Esophagus muscularis mucosa (tissue), 4 donors: Measurements from ENCODE around the gene PLPP6. TPM values are rescaled to one million over a fixed set of nuclear protein-coding genes. Genes with fewer than 3 reads are reported as not detected.

Source experiments
- DNase-seq: peaks from one replicate; pipeline ENCODE4 v3.0.0-alpha.2; 2017; ENCODE audit errors: extremely low spot score
- H3K27ac ChIP-seq, 4 donors: fragments of 200-600 bp; sonication (generic); replicated peaks in 1 of 4; 1 replicate in 3 of 4; 2 replicates in 1 of 4; pipeline ENCODE4 v1.5.1; 2016 to 2019; ENCODE audit warnings: mild to moderate bottlenecking in 1 of 4
- H3K27me3 ChIP-seq, 4 donors: fragments of 200-600 bp; sonication (generic); one replicate each; pipeline versions ENCODE4 v1.5.1 to v1.6.0; 2016 to 2019
- H3K36me3 ChIP-seq, 4 donors: fragments of 200-600 bp; sonication (generic); one replicate each; pipeline ENCODE4 v1.5.1; 2016 to 2019
- H3K4me1 ChIP-seq, 4 donors: fragments of 200-600 bp; sonication (generic); one replicate each; pipeline ENCODE4 v1.5.1; 2016 to 2019
- H3K4me3 ChIP-seq, 4 donors: fragments of 200-600 bp; sonication (generic); 1 replicate in 2 of 4; 2 replicates in 2 of 4; pipeline ENCODE4 v1.5.1; 2016 to 2019; ENCODE audit warnings: mild to moderate bottlenecking in 4 of 4, moderate library complexity in 1 of 4
- H3K9me3 ChIP-seq, 4 donors: fragments of 200-600 bp; sonication (generic); 1 replicate in 3 of 4; 2 replicates in 1 of 4; pipeline ENCODE4 v1.5.1; 2016 to 2019
- CTCF ChIP-seq, 3 experiments: fragments of 200-600 bp in 2 of 3; fragments of 450-650 bp in 1 of 3; sonication (generic) in 2 of 3; IDR thresholded peaks; one replicate each; pipeline ENCODE4 v1.5.1; 2017 to 2019; ENCODE audit warnings: antibody characterized with exemption in 3 of 3, mild to moderate bottlenecking in 2 of 3, moderate library complexity in 1 of 3
- EP300 ChIP-seq: sonication (generic); formaldehyde crosslinking; IDR thresholded peaks from one replicate; pipeline ENCODE4 v1.6.1; 2017; ENCODE audit warnings: antibody characterized with exemption
- POLR2A ChIP-seq: fragments of 450-650 bp; IDR thresholded peaks from one replicate; pipeline ENCODE4 v1.6.1; 2017; ENCODE audit warnings: antibody characterized with exemption, moderate library complexity, mild to moderate bottlenecking, low read depth
- POLR2AphosphoS5 ChIP-seq, 2 donors: sonication (generic); formaldehyde crosslinking; IDR thresholded peaks; one replicate each; pipeline ENCODE4 v1.6.1; 2017; ENCODE audit warnings: antibody characterized with exemption in 2 of 2
- WGBS: methylation state at CpG from one replicate; pipeline ENCODE4 v1.1.5; 2018; 5-methylcytosine and 5-hydroxymethylcytosine counted together
- intact Hi-C: fragments of 100-400 bp; cut with DNase I; formaldehyde crosslinking; loops from one replicate; pipeline ENCODE4 v1.15.1; 2023
- total RNA-seq, 4 donors: library from RNA; depleted of rRNA; stranded (reverse); fragments of >200 nt; gene quantifications; one replicate each; pipeline versions ENCODE4 v1.1.0 to v1.2.1, GENCODE V29; 2016

The PLPP6 gene
- total RNA-seq, 4 donors from 2014 or later, result 3.8 to 6.3 (median 6.2) TPM

DNA sequence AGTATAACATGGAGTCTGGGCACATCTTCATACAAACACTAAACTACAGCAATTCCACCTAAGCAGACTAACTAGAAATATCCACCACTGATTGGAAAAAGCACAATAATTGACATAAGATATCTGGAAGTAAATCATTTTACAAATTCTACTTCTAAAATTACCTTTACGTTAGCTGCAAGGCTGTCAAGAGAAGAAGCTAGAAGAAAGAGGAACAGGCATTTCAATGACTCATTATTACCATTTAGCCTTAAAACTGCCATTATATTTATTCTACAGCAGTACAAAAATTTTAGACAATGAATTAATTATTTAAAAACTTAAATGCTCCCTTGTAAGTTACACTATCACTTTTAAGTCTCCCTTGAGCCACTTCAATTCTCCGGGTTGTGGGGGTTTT lies 43.4 kb upstream of the PLPP6 start:
- intact Hi-C loops, result no loop called here
- DNase-seq, result no peak
- Histone ChIP-seq H3K36me3 (no peaks in the 10 kb centered on the region), H3K4me3 (no peak overlapping the region), H3K9me3 (no peaks in the 10 kb centered on the region), H3K27me3 (no peaks in the 10 kb centered on the region), H3K27ac (no peak overlapping the region), H3K4me1 (no peaks in the 10 kb centered on the region)
- TF ChIP-seq POLR2A, result no peak
- no peak for TF ChIP-seq EP300
- no peak for TF ChIP-seq POLR2AphosphoS5 (IDR thresholded peaks at IDR 0.05)
- TF ChIP-seq CTCF (IDR thresholded peaks at IDR 0.05), result no peak
- WGBS, result 82% methylated on average over 2 of the region's 2 CpGs

GRCh38 chr9:4620057-4620765 lies 41.9 kb upstream of the PLPP6 start:
- TF ChIP-seq CTCF (IDR thresholded peaks at IDR 0.05) (no peak), POLR2AphosphoS5 (IDR thresholded peaks at IDR 0.05) (no peak), EP300 (no peak), POLR2A (no peak)
- WGBS, result 88% methylated on average over 3 of the region's 3 CpGs
- Histone ChIP-seq H3K27ac (no peak overlapping the region), H3K36me3 (peaks cover 0 to 1% (median 0%) of the 10 kb centered on the region in 4 donors), H3K4me1 (no peaks in the 10 kb centered on the region), H3K9me3 (no peaks in the 10 kb centered on the region), H3K4me3 (no peak overlapping the region), H3K27me3 (no peaks in the 10 kb centered on the region)
- DNase-seq, result no peak
- intact Hi-C loops, result no loop called here

DNA sequence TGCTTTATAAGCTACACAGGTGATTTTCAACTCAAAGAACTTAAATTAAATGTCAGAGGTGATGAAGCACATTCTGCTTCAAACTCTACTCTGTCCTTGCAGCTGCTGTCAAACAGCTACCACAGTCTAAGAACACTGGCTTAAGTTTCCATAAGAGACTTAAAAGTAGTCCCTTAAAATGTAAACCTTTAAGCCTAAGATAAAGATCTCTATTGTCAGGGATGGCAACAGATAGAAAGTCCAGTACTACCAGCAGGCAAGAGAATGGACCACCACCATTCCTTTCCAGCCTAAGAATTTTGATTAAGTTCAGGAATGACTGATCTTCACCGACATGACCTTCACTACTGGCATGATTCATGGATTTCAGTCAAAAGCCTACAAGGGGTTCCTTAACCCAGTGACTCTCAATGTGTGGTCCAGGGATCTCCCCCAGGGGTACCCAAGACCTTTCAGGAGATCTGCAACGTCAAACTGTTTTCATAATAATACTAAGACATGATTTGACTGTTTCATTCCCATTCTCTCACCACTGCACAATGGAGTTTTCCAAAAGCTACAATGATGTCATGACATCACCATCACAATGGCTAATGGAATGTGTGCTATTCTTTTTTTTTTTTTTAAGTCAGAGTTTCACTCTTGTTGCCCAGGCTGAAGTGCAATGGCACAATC lies 41.1 kb upstream of the PLPP6 start:
- WGBS, result 73% methylated on average over 2 of the region's 2 CpGs

GRCh38 chr9:4622016-4622415 lies 40.1 kb upstream of the PLPP6 start:
- no peaks in the 10 kb centered on the region for H3K9me3 ChIP-seq
- intact Hi-C loops, result no loop called here
- H3K4me3 ChIP-seq, result no peak overlapping the region
- no peaks in the 10 kb centered on the region for H3K4me1 ChIP-seq
- 87% methylated on average over 10 of the region's 10 CpGs for WGBS
- TF ChIP-seq CTCF (IDR thresholded peaks at IDR 0.05), result no peak
- DNase-seq, result no peak
- no peaks in the 10 kb centered on the region for H3K27me3 ChIP-seq
- H3K36me3 ChIP-seq, result peaks cover 0 to 3% (median 0%) of the 10 kb centered on the region in 4 donors
- no peak overlapping the region for H3K27ac ChIP-seq

More for the DNA sequence above, 41.1 kb upstream of the PLPP6 start:
- no peak overlapping the region for H3K27ac ChIP-seq
- no peak overlapping the region for H3K4me3 ChIP-seq
- H3K4me1 ChIP-seq, result no peaks in the 10 kb centered on the region
- no peaks in the 10 kb centered on the region for H3K9me3 ChIP-seq
- peaks cover 0 to 3% (median 0%) of the 10 kb centered on the region in 4 donors for H3K36me3 ChIP-seq
- H3K27me3 ChIP-seq, result no peaks in the 10 kb centered on the region
- no peak for TF ChIP-seq POLR2AphosphoS5 (IDR thresholded peaks at IDR 0.05)
- no peak for TF ChIP-seq POLR2A
- TF ChIP-seq EP300, result no peak
- no peak for TF ChIP-seq CTCF (IDR thresholded peaks at IDR 0.05)
- DNase-seq, result no peak
- intact Hi-C loops, result no loop called here
